HepG2 (cell line): ENCODE measurements around the gene SLC22A5. TPM values are rescaled to one million over a fixed set of nuclear protein-coding genes. Genes with fewer than 3 reads are reported as not detected.

Source experiments
- FOXP4 ChIP-seq: sonication (generic); formaldehyde crosslinking; IDR thresholded peaks from 2 replicates; pipeline ENCODE4 v1.4.0; 2020; ENCODE audit warnings: missing genetic modification reagents
- HNF4A ChIP-seq: sonication (generic); formaldehyde crosslinking; IDR thresholded peaks from 2 replicates; pipeline ENCODE4 v1.4.0; 2020; ENCODE audit warnings: missing genetic modification reagents
- MAZ ChIP-seq, 2 experiments: sonication (generic) in 1 of 2; formaldehyde crosslinking in 1 of 2; IDR thresholded peaks; 2 replicates each; pipeline versions ENCODE4 v1.5.0 to v1.6.1; 2012 to 2020; ENCODE audit warnings: low read depth in 2 of 2, mild to moderate bottlenecking in 2 of 2, borderline replicate concordance in 1 of 2, improper control_type of control experiment in 1 of 2, low read length in 1 of 2, missing genetic modification reagents in 1 of 2, moderate library complexity in 1 of 2
- NR2F1 ChIP-seq, 2 experiments: fragments of 450-650 bp in 1 of 2; formaldehyde crosslinking in 1 of 2; IDR thresholded peaks; 2 replicates each; pipeline versions ENCODE4 v1.5.0 to v1.6.1; 2016 to 2020; ENCODE audit warnings: mild to moderate bottlenecking in 1 of 2, missing compliant biosample characterization in 1 of 2, missing genetic modification reagents in 1 of 2, moderate library complexity in 1 of 2
- PHF20 ChIP-seq: sonication (generic); formaldehyde crosslinking; IDR thresholded peaks from 2 replicates; pipeline ENCODE4 v1.5.0; 2020; ENCODE audit warnings: mild to moderate bottlenecking, missing genetic modification reagents
- RFXAP ChIP-seq: sonication (generic); formaldehyde crosslinking; IDR thresholded peaks from 2 replicates; pipeline ENCODE4 v1.4.0; 2020; ENCODE audit warnings: missing genetic modification reagents, borderline replicate concordance
- SMARCC2 ChIP-seq: fragments of 450-650 bp; IDR thresholded peaks from 2 replicates; pipeline ENCODE4 v1.6.1; 2017; ENCODE audit warnings: antibody characterized with exemption, mild to moderate bottlenecking
- TBL1XR1 ChIP-seq: fragments of 150-350 bp; IDR thresholded peaks from 2 replicates; pipeline ENCODE4 v1.6.1; 2014; ENCODE audit warnings: borderline replicate concordance, low read length; ENCODE audit not compliant: partially characterized antibody
- WIZ ChIP-seq: sonication (generic); formaldehyde crosslinking; IDR thresholded peaks from 2 replicates; pipeline ENCODE4 v1.5.1; 2020; ENCODE audit warnings: mild to moderate bottlenecking, missing genetic modification reagents
- ZFP41 ChIP-seq: sonication (generic); formaldehyde crosslinking; IDR thresholded peaks from 2 replicates; pipeline ENCODE4 v1.4.0; 2020; ENCODE audit warnings: mild to moderate bottlenecking, missing genetic modification reagents, borderline replicate concordance
- ZNF230 ChIP-seq: sonication (generic); formaldehyde crosslinking; IDR thresholded peaks from 2 replicates; pipeline ENCODE4 v1.4.0; 2020; ENCODE audit warnings: mild to moderate bottlenecking, missing genetic modification reagents
- ZNF260 ChIP-seq: sonication (generic); formaldehyde crosslinking; IDR thresholded peaks from 2 replicates; pipeline ENCODE4 v1.4.0; 2020; ENCODE audit warnings: missing genetic modification reagents, low read depth, mild to moderate bottlenecking, borderline replicate concordance
- ZNF296 ChIP-seq: sonication (generic); formaldehyde crosslinking; conservative IDR thresholded peaks from 2 replicates; pipeline ENCODE4 v1.5.0; 2020; ENCODE audit warnings: mild to moderate bottlenecking, missing genetic modification reagents
- ZNF343 ChIP-seq: sonication (generic); formaldehyde crosslinking; IDR thresholded peaks from 2 replicates; pipeline ENCODE4 v1.4.0; 2020; ENCODE audit warnings: mild to moderate bottlenecking, missing genetic modification reagents
- ZNF431 ChIP-seq: sonication (generic); formaldehyde crosslinking; IDR thresholded peaks from 2 replicates; pipeline ENCODE4 v1.9.0; 2022; ENCODE audit warnings: missing genetic modification reagents, low read depth, mild to moderate bottlenecking, borderline replicate concordance
- ZNF598 ChIP-seq: sonication (generic); formaldehyde crosslinking; IDR thresholded peaks from 2 replicates; pipeline ENCODE4 v1.5.1; 2020; ENCODE audit warnings: mild to moderate bottlenecking, missing genetic modification reagents, borderline replicate concordance
- ZNF670 ChIP-seq: sonication (generic); formaldehyde crosslinking; IDR thresholded peaks from 2 replicates; pipeline ENCODE4 v1.8.0; 2022; ENCODE audit warnings: mild to moderate bottlenecking, missing genetic modification reagents, borderline replicate concordance
- ZNF703 ChIP-seq: sonication (generic); formaldehyde crosslinking; IDR thresholded peaks from 2 replicates; pipeline ENCODE4 v1.5.1; 2020; ENCODE audit warnings: missing genetic modification reagents, mild to moderate bottlenecking, moderate library complexity, borderline replicate concordance
- ZNF713 ChIP-seq: sonication (generic); formaldehyde crosslinking; IDR thresholded peaks from 2 replicates; pipeline ENCODE4 v1.4.0; 2020; ENCODE audit warnings: mild to moderate bottlenecking, missing genetic modification reagents
- ZNF891 ChIP-seq: sonication (generic); formaldehyde crosslinking; IDR thresholded peaks from 2 replicates; pipeline ENCODE4 v1.5.0; 2020; ENCODE audit warnings: mild to moderate bottlenecking, missing genetic modification reagents
- polyA plus RNA-seq, 8 experiments: library from polyadenylated mRNA; depleted of rRNA in 3 of 8; stranded (reverse) in 7 of 8; unstranded in 1 of 8; fragments of >200 nt; fragmentation: Illumina TruSeq in 4 of 8; extraction: Trizol in 4 of 8; gene quantifications; 2 replicates each; pipeline versions ENCODE4 v1.2.1 to v1.2.3, GENCODE V29; 2011 to 2016; ENCODE audit warnings: low read depth in 4 of 8, missing spikeins in 1 of 8, mixed read lengths in 1 of 8; ENCODE audit not compliant: insufficient read depth in 1 of 8
- total RNA-seq, 5 experiments: library from RNA; depleted of rRNA; stranded (reverse); fragments of >200 nt; fragmentation: Illumina TruSeq; extraction: Trizol; gene quantifications; 2 replicates each; pipeline ENCODE4 v1.2.3, GENCODE V29; 2016; ENCODE audit warnings: low read depth in 1 of 5
- TF ChIP-seq, protein P1 (sequence below): IDR thresholded peaks from 2 replicates; pipeline ENCODE4 v1.6.1; 2018; ENCODE audit warnings: missing genetic modification reagents, mild to moderate bottlenecking, missing compliant biosample characterization
- TF ChIP-seq, protein P2 (sequence below): sonication (generic); formaldehyde crosslinking; IDR thresholded peaks from 2 replicates; pipeline ENCODE4 v1.9.0; 2022; ENCODE audit warnings: low read depth, missing genetic modification reagents

Gene SLC22A5
- total and polyA plus RNA-seq, 2 of the 13 experiments (the other 11 are each of a cell fraction or from before 2014, with no cell fraction given) = 7.1 to 15.1 TPM

DNA sequence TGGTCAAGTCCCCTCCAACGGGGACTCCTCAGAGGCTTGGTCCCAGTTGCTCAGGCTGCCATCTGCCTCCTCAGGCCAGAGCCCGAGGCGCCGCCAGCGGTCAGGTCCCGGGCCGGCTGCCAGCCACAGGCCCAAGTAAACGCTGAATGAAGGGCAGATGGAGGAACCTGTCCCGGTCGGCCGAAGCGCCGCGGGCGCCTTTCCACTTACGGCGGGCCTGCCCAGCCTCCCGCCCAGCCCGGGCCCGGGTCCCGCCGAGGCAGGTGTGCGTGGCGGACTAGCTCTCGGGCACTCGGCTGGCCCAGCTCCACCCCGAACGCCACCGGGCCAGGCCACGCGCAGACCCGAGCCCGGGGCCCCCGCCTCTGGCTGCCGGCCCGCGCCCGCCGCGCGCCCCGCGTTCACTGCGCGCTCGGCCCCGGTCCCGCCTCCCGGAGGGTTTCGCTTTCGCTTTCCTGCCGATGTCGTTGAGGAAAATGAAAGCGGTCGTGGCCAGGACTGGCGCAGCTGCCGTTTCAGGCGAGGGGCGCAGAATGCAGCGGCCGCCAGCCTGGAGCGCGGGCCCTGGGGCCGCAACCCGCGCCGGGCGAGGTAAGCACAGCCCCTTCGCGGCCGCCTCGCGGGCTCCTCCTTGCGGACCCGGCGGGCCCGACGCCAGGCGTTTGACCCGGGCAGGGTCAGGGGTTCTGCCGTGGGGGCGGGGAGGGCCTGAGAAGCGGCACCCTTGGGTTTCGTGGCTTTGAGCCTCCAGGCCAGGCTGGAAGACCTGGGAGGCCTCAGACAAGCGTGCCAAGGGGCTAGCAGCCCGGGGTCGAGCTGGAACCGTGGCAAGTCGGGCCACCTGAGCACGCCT is 41.2 kb downstream of the SLC22A5 start (continued):
- TF ChIP-seq, protein P1, sequence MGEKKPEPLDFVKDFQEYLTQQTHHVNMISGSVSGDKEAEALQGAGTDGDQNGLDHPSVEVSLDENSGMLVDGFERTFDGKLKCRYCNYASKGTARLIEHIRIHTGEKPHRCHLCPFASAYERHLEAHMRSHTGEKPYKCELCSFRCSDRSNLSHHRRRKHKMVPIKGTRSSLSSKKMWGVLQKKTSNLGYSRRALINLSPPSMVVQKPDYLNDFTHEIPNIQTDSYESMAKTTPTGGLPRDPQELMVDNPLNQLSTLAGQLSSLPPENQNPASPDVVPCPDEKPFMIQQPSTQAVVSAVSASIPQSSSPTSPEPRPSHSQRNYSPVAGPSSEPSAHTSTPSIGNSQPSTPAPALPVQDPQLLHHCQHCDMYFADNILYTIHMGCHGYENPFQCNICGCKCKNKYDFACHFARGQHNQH (CRISPR knock-in tag) = no peak
- no peak; the same call in 1 of the 2 replicates for TF ChIP-seq ZNF703
- TF ChIP-seq MAZ (IDR thresholded peaks at IDR 0.05; ENCODE audit: borderline replicate concordance, low read depth, low read length) = peak; percentile 61; the same call in 1 of the 2 replicates
- peak; percentile 45; the same call in 1 of the 2 replicates for TF ChIP-seq MAZ (CRISPR knock-in tag; IDR thresholded peaks at IDR 0.05; ENCODE audit: low read depth)
- no peak for TF ChIP-seq SMARCC2
- TF ChIP-seq NR2F1 (CRISPR knock-in tag; IDR thresholded peaks at IDR 0.05) = peak; percentile 89 to 94
- TF ChIP-seq ZNF431 (CRISPR knock-in tag) = 0 out of 2 replicates have a peak, but pooled peaks have one; percentile 27
- TF ChIP-seq TBL1XR1 = peak; percentile 33
- TF ChIP-seq ZNF296 (CRISPR knock-in tag) = no peak
- TF ChIP-seq ZFP41 = no peak
- peak; percentile 12; the same call in 1 of the 2 replicates for TF ChIP-seq PHF20
- TF ChIP-seq ZNF598 (CRISPR knock-in tag) = 0 out of 2 replicates have a peak, but pooled peaks have one; percentile 15
- TF ChIP-seq FOXP4 (CRISPR knock-in tag) = peak; percentile 28
- TF ChIP-seq, protein P2, sequence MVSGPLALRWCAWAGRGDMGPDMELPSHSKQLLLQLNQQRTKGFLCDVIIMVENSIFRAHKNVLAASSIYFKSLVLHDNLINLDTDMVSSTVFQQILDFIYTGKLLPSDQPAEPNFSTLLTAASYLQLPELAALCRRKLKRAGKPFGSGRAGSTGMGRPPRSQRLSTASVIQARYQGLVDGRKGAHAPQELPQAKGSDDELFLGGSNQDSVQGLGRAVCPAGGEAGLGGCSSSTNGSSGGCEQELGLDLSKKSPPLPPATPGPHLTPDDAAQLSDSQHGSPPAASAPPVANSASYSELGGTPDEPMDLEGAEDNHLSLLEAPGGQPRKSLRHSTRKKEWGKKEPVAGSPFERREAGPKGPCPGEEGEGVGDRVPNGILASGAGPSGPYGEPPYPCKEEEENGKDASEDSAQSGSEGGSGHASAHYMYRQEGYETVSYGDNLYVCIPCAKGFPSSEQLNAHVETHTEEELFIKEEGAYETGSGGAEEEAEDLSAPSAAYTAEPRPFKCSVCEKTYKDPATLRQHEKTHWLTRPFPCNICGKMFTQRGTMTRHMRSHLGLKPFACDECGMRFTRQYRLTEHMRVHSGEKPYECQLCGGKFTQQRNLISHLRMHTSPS (CRISPR knock-in tag) = no peak; the same call in none of the 2 replicates
- peak; percentile 6; the same call in 1 of the 2 replicates for TF ChIP-seq RFXAP (CRISPR knock-in tag)
- 0 out of 2 replicates have a peak, but pooled peaks have one; percentile 67 for TF ChIP-seq ZNF230
- 0 out of 2 replicates have a peak, but pooled peaks have one; percentile 23 for TF ChIP-seq ZNF343 (CRISPR knock-in tag)
- TF ChIP-seq HNF4A = 0 out of 2 replicates have a peak, but pooled peaks have one; percentile 9
- TF ChIP-seq ZNF713 = no peak
- peak; percentile 60; the same call in 1 of the 2 replicates for TF ChIP-seq ZNF670 (CRISPR knock-in tag)
- TF ChIP-seq ZNF891 (CRISPR knock-in tag) = 0 out of 2 replicates have a peak, but pooled peaks have one; percentile 18
- no peak for TF ChIP-seq WIZ (CRISPR knock-in tag)
- no peak for TF ChIP-seq ZNF260 (CRISPR knock-in tag)
